ENCODE results near the gene AKAP11. TPM values are rescaled to one million over a fixed set of nuclear protein-coding genes. Genes with fewer than 3 reads are reported as not detected.

AKAP11 gene
- total and polyA plus RNA-seq, 2 of the 13 experiments (the other 11 are each of a cell fraction or from before 2014, with no cell fraction given) = 7.2 to 9.8 TPM

DNA sequence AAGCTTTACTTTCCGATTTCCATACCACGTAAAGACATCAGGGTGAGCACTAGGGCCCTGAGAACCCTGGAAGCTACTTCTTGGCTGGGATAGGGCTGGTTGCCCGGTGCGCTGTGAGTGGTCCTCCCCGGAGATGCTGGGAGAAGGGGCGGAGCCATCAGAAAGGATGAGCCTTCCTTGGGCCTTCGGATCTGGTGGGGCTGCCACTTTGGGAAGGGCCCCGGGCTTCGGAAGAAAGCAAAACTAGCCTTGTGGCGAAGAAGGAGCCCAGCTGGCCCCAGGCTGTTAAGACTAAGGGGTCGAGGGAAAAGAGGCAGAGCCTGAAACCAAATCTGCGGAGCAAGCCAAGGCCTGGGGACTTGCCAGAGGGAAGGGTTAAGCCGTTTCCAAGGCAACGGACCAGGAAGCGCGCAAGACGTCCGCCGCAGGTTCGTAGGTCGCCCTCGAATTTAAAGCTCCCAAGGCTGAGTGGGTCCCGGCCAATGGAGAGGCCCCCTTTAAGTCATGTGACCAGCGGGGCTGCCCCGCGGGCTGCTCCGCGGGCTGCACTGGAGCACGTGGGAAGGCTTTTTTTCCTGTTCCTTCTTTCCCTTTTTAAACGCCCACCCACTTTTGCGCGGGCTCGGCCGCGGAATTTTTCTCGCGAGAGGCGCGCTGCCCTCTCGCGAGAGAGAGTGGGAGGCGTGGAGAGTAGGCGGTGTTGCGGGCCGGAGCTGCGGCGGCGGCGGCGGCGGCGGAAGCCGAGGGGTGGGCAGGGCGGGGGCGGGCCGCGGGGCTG, 426 bp upstream of the AKAP11 start (continued):
- TF ChIP-seq, protein P1, sequence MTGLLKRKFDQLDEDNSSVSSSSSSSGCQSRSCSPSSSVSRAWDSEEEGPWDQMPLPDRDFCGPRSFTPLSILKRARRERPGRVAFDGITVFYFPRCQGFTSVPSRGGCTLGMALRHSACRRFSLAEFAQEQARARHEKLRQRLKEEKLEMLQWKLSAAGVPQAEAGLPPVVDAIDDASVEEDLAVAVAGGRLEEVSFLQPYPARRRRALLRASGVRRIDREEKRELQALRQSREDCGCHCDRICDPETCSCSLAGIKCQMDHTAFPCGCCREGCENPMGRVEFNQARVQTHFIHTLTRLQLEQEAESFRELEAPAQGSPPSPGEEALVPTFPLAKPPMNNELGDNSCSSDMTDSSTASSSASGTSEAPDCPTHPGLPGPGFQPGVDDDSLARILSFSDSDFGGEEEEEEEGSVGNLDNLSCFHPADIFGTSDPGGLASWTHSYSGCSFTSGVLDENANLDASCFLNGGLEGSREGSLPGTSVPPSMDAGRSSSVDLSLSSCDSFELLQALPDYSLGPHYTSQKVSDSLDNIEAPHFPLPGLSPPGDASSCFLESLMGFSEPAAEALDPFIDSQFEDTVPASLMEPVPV (CRISPR knock-in tag; IDR thresholded peaks at IDR 0.05) = peak; percentile 65; the same call in 1 of the 2 replicates
- TF ChIP-seq ZNF44 (CRISPR knock-in tag; IDR thresholded peaks at IDR 0.05) (no peak), ZSCAN31 (CRISPR knock-in tag; IDR thresholded peaks at IDR 0.05; ENCODE audit: low read depth) (peak; percentile 74), ATAD3A (CRISPR knock-in tag; IDR thresholded peaks at IDR 0.05) (no peak), SATB2 (CRISPR knock-in tag; IDR thresholded peaks at IDR 0.05) (peak; percentile 95), CREB1 (IDR thresholded peaks at IDR 0.05) (no peak), CREB1 (CRISPR knock-in tag; IDR thresholded peaks at IDR 0.05) (no peak), ZFP1 (CRISPR knock-in tag; IDR thresholded peaks at IDR 0.05) (peak; percentile 58; the same call in 1 of the 2 replicates), ZNF253 (CRISPR knock-in tag; IDR thresholded peaks at IDR 0.05; ENCODE audit: borderline replicate concordance) (peak; percentile 96; the same call in 1 of the 2 replicates), ZBTB38 (CRISPR knock-in tag; IDR thresholded peaks at IDR 0.05) (no peak; the same call in 1 of the 2 replicates), ARID5B (CRISPR knock-in tag; IDR thresholded peaks at IDR 0.05) (0 out of 2 replicates have a peak, but pooled peaks have one; percentile 43), BCLAF1 (IDR thresholded peaks at IDR 0.05) (no peak), SIN3A (IDR thresholded peaks at IDR 0.05; ENCODE audit: borderline replicate concordance, low read depth, low read length) (peak; percentile 80; the same call in 1 of the 2 replicates)
- TF ChIP-seq, protein P2, sequence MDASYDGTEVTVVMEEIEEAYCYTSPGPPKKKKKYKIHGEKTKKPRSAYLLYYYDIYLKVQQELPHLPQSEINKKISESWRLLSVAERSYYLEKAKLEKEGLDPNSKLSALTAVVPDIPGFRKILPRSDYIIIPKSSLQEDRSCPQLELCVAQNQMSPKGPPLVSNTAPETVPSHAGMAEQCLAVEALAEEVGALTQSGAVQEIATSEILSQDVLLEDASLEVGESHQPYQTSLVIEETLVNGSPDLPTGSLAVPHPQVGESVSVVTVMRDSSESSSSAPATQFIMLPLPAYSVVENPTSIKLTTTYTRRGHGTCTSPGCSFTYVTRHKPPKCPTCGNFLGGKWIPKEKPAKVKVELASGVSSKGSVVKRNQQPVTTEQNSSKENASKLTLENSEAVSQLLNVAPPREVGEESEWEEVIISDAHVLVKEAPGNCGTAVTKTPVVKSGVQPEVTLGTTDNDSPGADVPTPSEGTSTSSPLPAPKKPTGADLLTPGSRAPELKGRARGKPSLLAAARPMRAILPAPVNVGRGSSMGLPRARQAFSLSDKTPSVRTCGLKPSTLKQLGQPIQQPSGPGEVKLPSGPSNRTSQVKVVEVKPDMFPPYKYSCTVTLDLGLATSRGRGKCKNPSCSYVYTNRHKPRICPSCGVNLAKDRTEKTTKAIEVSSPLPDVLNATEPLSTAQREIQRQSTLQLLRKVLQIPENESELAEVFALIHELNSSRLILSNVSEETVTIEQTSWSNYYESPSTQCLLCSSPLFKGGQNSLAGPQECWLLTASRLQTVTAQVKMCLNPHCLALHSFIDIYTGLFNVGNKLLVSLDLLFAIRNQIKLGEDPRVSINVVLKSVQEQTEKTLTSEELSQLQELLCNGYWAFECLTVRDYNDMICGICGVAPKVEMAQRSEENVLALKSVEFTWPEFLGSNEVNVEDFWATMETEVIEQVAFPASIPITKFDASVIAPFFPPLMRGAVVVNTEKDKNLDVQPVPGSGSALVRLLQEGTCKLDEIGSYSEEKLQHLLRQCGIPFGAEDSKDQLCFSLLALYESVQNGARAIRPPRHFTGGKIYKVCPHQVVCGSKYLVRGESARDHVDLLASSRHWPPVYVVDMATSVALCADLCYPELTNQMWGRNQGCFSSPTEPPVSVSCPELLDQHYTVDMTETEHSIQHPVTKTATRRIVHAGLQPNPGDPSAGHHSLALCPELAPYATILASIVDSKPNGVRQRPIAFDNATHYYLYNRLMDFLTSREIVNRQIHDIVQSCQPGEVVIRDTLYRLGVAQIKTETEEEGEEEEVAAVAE (CRISPR knock-in tag; IDR thresholded peaks at IDR 0.05; ENCODE audit: borderline replicate concordance) = peak; percentile 71; the same call in 1 of the 2 replicates
